HepG2 (cell line): ENCODE results near the gene HES6. TPM values are rescaled to one million over a fixed set of nuclear protein-coding genes. Genes with fewer than 3 reads are reported as not detected.
A peak's percentile ranks its signal among the peaks of the same experiment; 100 is the strongest.

Source experiments
- ATF7 ChIP-seq, 2 experiments: fragments of 450-650 bp in 1 of 2; sonication (generic) in 1 of 2; formaldehyde crosslinking in 1 of 2; IDR thresholded peaks; 2 replicates each; pipeline versions ENCODE4 v1.4.0 to v1.6.1; 2016 to 2020; ENCODE audit warnings: antibody characterized with exemption in 1 of 2, mild to moderate bottlenecking in 1 of 2, missing genetic modification reagents in 1 of 2
- ATRX ChIP-seq: sonication (generic); formaldehyde crosslinking; IDR thresholded peaks from 2 replicates; pipeline ENCODE4 v1.4.0; 2020; ENCODE audit warnings: missing genetic modification reagents, borderline replicate concordance
- CCAR2 ChIP-seq: fragments of 200-400 bp; formaldehyde crosslinking; optimal IDR thresholded peaks from 2 replicates; pipeline ENCODE3; 2018; ENCODE audit warnings: low read depth, mild to moderate bottlenecking, low read length, moderate library complexity
- CEBPG ChIP-seq: IDR thresholded peaks from 2 replicates; pipeline ENCODE4 v1.6.1; 2016
- ELF3 ChIP-seq: IDR thresholded peaks from 2 replicates; pipeline ENCODE4 v1.6.1; 2016; ENCODE audit warnings: missing genetic modification reagents, missing compliant biosample characterization
- HMG20B ChIP-seq: conservative IDR thresholded peaks from 2 replicates; pipeline ENCODE4 v1.6.1; 2016; ENCODE audit warnings: missing genetic modification reagents, missing compliant biosample characterization
- IRF1 ChIP-seq: sonication (generic); formaldehyde crosslinking; IDR thresholded peaks from 2 replicates; pipeline ENCODE4 v1.4.0; 2020; ENCODE audit warnings: low read depth, mild to moderate bottlenecking, missing genetic modification reagents
- ISL2 ChIP-seq: sonication (generic); formaldehyde crosslinking; IDR thresholded peaks from 2 replicates; pipeline ENCODE4 v1.5.0; 2020; ENCODE audit warnings: missing genetic modification reagents
- JDP2 ChIP-seq: sonication (generic); formaldehyde crosslinking; IDR thresholded peaks from 2 replicates; pipeline ENCODE4 v1.8.1; 2022; ENCODE audit warnings: missing genetic modification reagents, borderline replicate concordance
- MED8 ChIP-seq: sonication (generic); formaldehyde crosslinking; IDR thresholded peaks from 2 replicates; pipeline ENCODE4 v1.8.1; 2023; ENCODE audit warnings: mild to moderate bottlenecking, missing genetic modification reagents; ENCODE audit not compliant: insufficient replicate concordance
- MEIS1 ChIP-seq: sonication (generic); formaldehyde crosslinking; IDR thresholded peaks from 2 replicates; pipeline ENCODE4 v1.9.0; 2021; ENCODE audit warnings: mild to moderate bottlenecking, missing genetic modification reagents, moderate library complexity, borderline replicate concordance
- NR1H2 ChIP-seq: sonication (generic); formaldehyde crosslinking; IDR thresholded peaks from 2 replicates; pipeline ENCODE4 v1.8.1; 2022; ENCODE audit warnings: low read depth, missing genetic modification reagents, borderline replicate concordance
- NR2F1 ChIP-seq, 2 experiments: fragments of 450-650 bp in 1 of 2; formaldehyde crosslinking in 1 of 2; IDR thresholded peaks; 2 replicates each; pipeline versions ENCODE4 v1.5.0 to v1.6.1; 2016 to 2020; ENCODE audit warnings: mild to moderate bottlenecking in 1 of 2, missing compliant biosample characterization in 1 of 2, missing genetic modification reagents in 1 of 2, moderate library complexity in 1 of 2
- RAD21 ChIP-seq: fragments of 450-650 bp; formaldehyde crosslinking; IDR thresholded peaks from 2 replicates; pipeline ENCODE4 v1.5.0; 2020; ENCODE audit warnings: mild to moderate bottlenecking
- REXO4 ChIP-seq: sonication (generic); formaldehyde crosslinking; IDR thresholded peaks from 2 replicates; pipeline ENCODE4 v1.8.0; 2022; ENCODE audit warnings: missing genetic modification reagents, mild to moderate bottlenecking, borderline replicate concordance
- SALL1 ChIP-seq: sonication (generic); formaldehyde crosslinking; IDR thresholded peaks from 2 replicates; pipeline ENCODE4 v1.8.0; 2022; ENCODE audit warnings: mild to moderate bottlenecking, missing genetic modification reagents
- SKI ChIP-seq: fragments of 450-650 bp; IDR thresholded peaks from one replicate; pipeline ENCODE4 v1.6.1; 2018; ENCODE audit warnings: mild to moderate bottlenecking; ENCODE audit not compliant: partially characterized antibody
- TBP ChIP-seq: sonication (generic); formaldehyde crosslinking; IDR thresholded peaks from 2 replicates; pipeline ENCODE4 v1.5.0; 2020; ENCODE audit warnings: missing genetic modification reagents
- TBX2 ChIP-seq: sonication (generic); formaldehyde crosslinking; IDR thresholded peaks from 2 replicates; pipeline ENCODE4 v1.5.0; 2020; ENCODE audit warnings: missing genetic modification reagents, mild to moderate bottlenecking, borderline replicate concordance
- THAP7 ChIP-seq: sonication (generic); formaldehyde crosslinking; IDR thresholded peaks from 2 replicates; pipeline ENCODE4 v1.8.1; 2023; ENCODE audit warnings: mild to moderate bottlenecking, missing genetic modification reagents
- XRCC5 ChIP-seq: fragments of 200-400 bp; formaldehyde crosslinking; optimal IDR thresholded peaks from 2 replicates; pipeline ENCODE3; 2017; ENCODE audit warnings: mild to moderate bottlenecking, low read length
- YY1 ChIP-seq: IDR thresholded peaks from 2 replicates; pipeline ENCODE4 v1.6.1; 2011; ENCODE audit warnings: low read length, low read depth, moderate library complexity, mild to moderate bottlenecking; ENCODE audit not compliant: insufficient read depth, insufficient replicate concordance
- ZFP62 ChIP-seq: sonication (generic); formaldehyde crosslinking; IDR thresholded peaks from 2 replicates; pipeline ENCODE4 v1.4.0; 2020; ENCODE audit warnings: missing genetic modification reagents
- ZNF333 ChIP-seq: sonication (generic); formaldehyde crosslinking; IDR thresholded peaks from 2 replicates; pipeline ENCODE4 v1.4.0; 2020; ENCODE audit warnings: mild to moderate bottlenecking, missing genetic modification reagents, borderline replicate concordance
- ZNF44 ChIP-seq: sonication (generic); formaldehyde crosslinking; IDR thresholded peaks from 2 replicates; pipeline ENCODE4 v1.5.1; 2020; ENCODE audit warnings: mild to moderate bottlenecking, missing genetic modification reagents
- ZNF576 ChIP-seq: sonication (generic); formaldehyde crosslinking; IDR thresholded peaks from 2 replicates; pipeline ENCODE4 v1.4.0; 2020; ENCODE audit warnings: mild to moderate bottlenecking, missing genetic modification reagents
- ZNF672 ChIP-seq: sonication (generic); formaldehyde crosslinking; IDR thresholded peaks from 2 replicates; pipeline ENCODE4 v1.8.1; 2022; ENCODE audit warnings: missing genetic modification reagents
- ZNF737 ChIP-seq: sonication (generic); formaldehyde crosslinking; IDR thresholded peaks from 2 replicates; pipeline ENCODE4 v1.5.0; 2020; ENCODE audit warnings: missing genetic modification reagents, mild to moderate bottlenecking, borderline replicate concordance
- ZNF878 ChIP-seq: sonication (generic); formaldehyde crosslinking; IDR thresholded peaks from 2 replicates; pipeline ENCODE4 v1.8.1; 2023; ENCODE audit warnings: mild to moderate bottlenecking, missing genetic modification reagents, moderate library complexity
- polyA plus RNA-seq, 8 experiments: library from polyadenylated mRNA; depleted of rRNA in 3 of 8; stranded (reverse) in 7 of 8; unstranded in 1 of 8; fragments of >200 nt; fragmentation: Illumina TruSeq in 4 of 8; extraction: Trizol in 4 of 8; gene quantifications; 2 replicates each; pipeline versions ENCODE4 v1.2.1 to v1.2.3, GENCODE V29; 2011 to 2016; ENCODE audit warnings: low read depth in 4 of 8, missing spikeins in 1 of 8, mixed read lengths in 1 of 8; ENCODE audit not compliant: insufficient read depth in 1 of 8
- total RNA-seq, 5 experiments: library from RNA; depleted of rRNA; stranded (reverse); fragments of >200 nt; fragmentation: Illumina TruSeq; extraction: Trizol; gene quantifications; 2 replicates each; pipeline ENCODE4 v1.2.3, GENCODE V29; 2016; ENCODE audit warnings: low read depth in 1 of 5

Gene HES6
- total and polyA plus RNA-seq, 2 of the 13 experiments (the other 11 are each of a cell fraction or from before 2014, with no cell fraction given) = 19.5 to 82.8 TPM

GRCh38 chr2:238288650-238289573 is 49.1 kb upstream of the HES6 start (continued):
- no peak for TF ChIP-seq CCAR2
- peak; percentile 89 for TF ChIP-seq TBX2 (CRISPR knock-in tag)
- TF ChIP-seq YY1 = peak; percentile 85
- TF ChIP-seq NR1H2 (CRISPR knock-in tag) = no peak
- TF ChIP-seq XRCC5 = peak; percentile 81
- TF ChIP-seq ZNF878 (CRISPR knock-in tag) = no peak
- TF ChIP-seq CEBPG (CRISPR knock-in tag) = peak; percentile 49; the same call in 1 of the 2 replicates
- peak; percentile 88 for TF ChIP-seq SALL1 (CRISPR knock-in tag)
- no peak for TF ChIP-seq ZNF576 (CRISPR knock-in tag)
- peak; percentile 69; the same call in 1 of the 2 replicates for TF ChIP-seq THAP7
- no peak for TF ChIP-seq MEIS1 (CRISPR knock-in tag)
- TF ChIP-seq ZNF44 (CRISPR knock-in tag) = peak; percentile 59; the same call in 1 of the 2 replicates
- peak; percentile 79 for TF ChIP-seq RAD21 (CRISPR knock-in tag)
- TF ChIP-seq TBP (CRISPR knock-in tag) = peak; percentile 20; the same call in 1 of the 2 replicates
- TF ChIP-seq ATRX = no peak
- TF ChIP-seq ELF3 (CRISPR knock-in tag) = peak; percentile 81
- TF ChIP-seq MED8 (CRISPR knock-in tag) = peak; percentile 46
- peak; percentile 71 for TF ChIP-seq ATF7 (IDR thresholded peaks at IDR 0.05)
- no peak for TF ChIP-seq ATF7 (CRISPR knock-in tag; IDR thresholded peaks at IDR 0.05)
- TF ChIP-seq HMG20B = peak; percentile 58; the same call in 1 of the 2 replicates
- no peak for TF ChIP-seq ZNF672 (CRISPR knock-in tag)
- TF ChIP-seq SKI = peak; percentile 95
- no peak for TF ChIP-seq IRF1 (CRISPR knock-in tag)
- TF ChIP-seq REXO4 = peak; percentile 28; the same call in 1 of the 2 replicates
- 0 out of 4 replicates have a peak, but pooled peaks of 1 of the 2 experiments have one; percentile 18 for TF ChIP-seq NR2F1 (CRISPR knock-in tag; IDR thresholded peaks at IDR 0.05)
- TF ChIP-seq ZNF737 (CRISPR knock-in tag) = no peak
- no peak for TF ChIP-seq JDP2 (CRISPR knock-in tag)
- no peak for TF ChIP-seq ZNF333 (CRISPR knock-in tag)
- peak; percentile 58 for TF ChIP-seq ISL2 (CRISPR knock-in tag)
- TF ChIP-seq ZFP62 = no peak
